B cell (primary cell): ENCODE data around the gene RXFP2. TPM values are rescaled to one million over a fixed set of nuclear protein-coding genes. Genes with fewer than 3 reads are reported as not detected.

Source experiments
- ATAC-seq: fragments of 200-7000 bp; cut with Tn5 transposase; one replicate; pipeline ENCODE4 v1.10.0; 2021; ENCODE audit warnings: low read depth, mild to moderate bottlenecking, moderate number of reproducible peaks, moderate library complexity
- CTCF ChIA-PET: fragments of 350-600 bp; sonication (Branson Sonifier 250); formaldehyde crosslinking; loops from one replicate; lab custom pipeline; 2021; ENCODE audit warnings: antibody characterized with exemption, inconsistent platforms; lab: Charles Lee
- POLR2A ChIA-PET: fragments of 350-600 bp; sonication (Branson Sonifier 250); formaldehyde crosslinking; loops from one replicate; lab custom pipeline; 2021; ENCODE audit warnings: antibody characterized with exemption; lab: Charles Lee
- DNase-seq: peaks from one replicate; pipeline ENCODE4 v3.0.0; 2013
- H2AFZ ChIP-seq: 2 replicates; pipeline ENCODE4 v1.6.1; 2012; ENCODE audit warnings: mild to moderate bottlenecking, low read depth, low read length; ENCODE audit not compliant: insufficient read depth, poor library complexity, severe bottlenecking
- H3K27ac ChIP-seq, 2 donors: 1 replicate in 1 of 2; 2 replicates in 1 of 2; pipeline ENCODE4 v1.5.1; 2012 to 2013; ENCODE audit warnings: low read length in 2 of 2, mild to moderate bottlenecking in 2 of 2, moderate library complexity in 1 of 2
- H3K27me3 ChIP-seq, 4 experiments: fragments of 200-600 bp in 1 of 4; sonication (generic) in 1 of 4; replicated peaks in 1 of 4; 1 replicate in 2 of 4; 2 replicates in 2 of 4; pipeline versions ENCODE4 v1.6.1 to v1.7.0; 2013 to 2016; ENCODE audit warnings: low read length in 3 of 4, mild to moderate bottlenecking in 2 of 4, mixed read lengths in 1 of 4, moderate library complexity in 1 of 4; ENCODE audit not compliant: insufficient read depth in 4 of 4, control insufficient read depth in 3 of 4; ENCODE audit errors: control extremely low read depth in 1 of 4
- H3K36me3 ChIP-seq, 2 experiments: replicated peaks in 1 of 2; 1 replicate in 1 of 2; 2 replicates in 1 of 2; pipeline versions ENCODE4 v1.6.1 to v1.7.1; 2013; ENCODE audit warnings: low read length in 1 of 2; ENCODE audit not compliant: insufficient read depth in 2 of 2, control insufficient read depth in 1 of 2; ENCODE audit errors: control extremely low read depth in 1 of 2, extremely low read depth in 1 of 2
- H3K4me1 ChIP-seq, 2 donors: fragments of 200-600 bp in 1 of 2; sonication (generic) in 1 of 2; 1 replicate in 1 of 2; 2 replicates in 1 of 2; pipeline versions ENCODE4 v1.5.1 to v1.6.1; 2013 to 2017; ENCODE audit warnings: low read length in 2 of 2; ENCODE audit not compliant: control insufficient read depth in 2 of 2, insufficient read depth in 2 of 2
- H3K4me2 ChIP-seq: replicated peaks from 2 replicates; pipeline ENCODE3; 2012; ENCODE audit warnings: mild to moderate bottlenecking, low read depth, low read length; ENCODE audit not compliant: poor library complexity, severe bottlenecking
- H3K4me3 ChIP-seq, 5 experiments: fragments of 200-600 bp in 1 of 5; sonication (generic) in 1 of 5; 1 replicate in 3 of 5; 2 replicates in 2 of 5; pipeline versions ENCODE4 v1.5.1 to v1.7.0; 2011 to 2016; ENCODE audit warnings: low read length in 4 of 5, mild to moderate bottlenecking in 4 of 5, low read depth in 2 of 5, control low read depth in 1 of 5, moderate library complexity in 1 of 5; ENCODE audit not compliant: insufficient read depth in 1 of 5; ENCODE audit errors: control extremely low read depth in 1 of 5, extremely low read depth in 1 of 5
- H3K79me2 ChIP-seq: fragments of 200-600 bp; sonication (generic); one replicate; pipeline ENCODE4 v1.6.0; 2016; ENCODE audit warnings: low read length; ENCODE audit not compliant: control insufficient read depth, insufficient read depth
- H3K9ac ChIP-seq: fragments of 200-600 bp; sonication (generic); 2 replicates; pipeline ENCODE4 v1.6.1; 2017; ENCODE audit warnings: mild to moderate bottlenecking, low read length, moderate library complexity
- H3K9me3 ChIP-seq, 3 donors: one replicate each; pipeline versions ENCODE4 v1.6.1 to v1.7.1; 2013; ENCODE audit warnings: low read length in 2 of 3; ENCODE audit not compliant: control insufficient read depth in 2 of 3, insufficient read depth in 1 of 3; ENCODE audit errors: control extremely low read depth in 1 of 3
- H4K20me1 ChIP-seq: 2 replicates; pipeline ENCODE4 v1.6.0; 2012; ENCODE audit warnings: mild to moderate bottlenecking, low read length; ENCODE audit not compliant: insufficient read depth, control insufficient read depth, poor library complexity, severe bottlenecking
- H3K27ac Mint-ChIP-seq: one replicate; pipeline ENCODE4 v1.8.0; 2021; ENCODE audit warnings: mixed read lengths
- H3K27me3 Mint-ChIP-seq: one replicate; pipeline ENCODE4 v1.8.0; 2021; ENCODE audit warnings: mixed read lengths
- H3K4me1 Mint-ChIP-seq: one replicate; pipeline ENCODE4 v1.8.0; 2021; ENCODE audit warnings: mixed read lengths
- H3K4me3 Mint-ChIP-seq: one replicate; pipeline ENCODE4 v1.8.0; 2021; ENCODE audit warnings: mixed read lengths
- H3K9me3 Mint-ChIP-seq: one replicate; pipeline ENCODE4 v1.8.0; 2022; ENCODE audit warnings: mixed read lengths; ENCODE audit not compliant: insufficient read depth
- EZH2 ChIP-seq: IDR thresholded peaks from 2 replicates; pipeline ENCODE4 v1.6.1; 2012; ENCODE audit warnings: borderline replicate concordance, low read depth, mild to moderate bottlenecking, moderate library complexity, low read length; ENCODE audit not compliant: insufficient read depth, poor library complexity, severe bottlenecking
- WGBS: methylation state at CpG from one replicate; pipeline ENCODE4 v1.1.5; 2013; ENCODE audit warnings: missing lambda C conversion rate; ENCODE audit not compliant: insufficient coverage; 5-methylcytosine and 5-hydroxymethylcytosine counted together
- intact Hi-C: fragments of 100-400 bp; cut with micrococcal nuclease; formaldehyde crosslinking; loops from one replicate; pipeline ENCODE4 v1.10.0; 2022
- polyA plus RNA-seq: library from polyadenylated mRNA; depleted of rRNA; stranded (reverse); fragments of >200 nt; gene quantifications from 2 replicates; pipeline ENCODE4 v1.2.3, GENCODE V29; 2012
- total RNA-seq, 2 donors: library from RNA; stranded (reverse); fragments of 120-200 nt in 1 of 2; gene quantifications; 1 replicate in 1 of 2; 2 replicates in 1 of 2; pipeline versions ENCODE4 v1.2.3 to v1.2.4, GENCODE V29; 2013 to 2022
- TF ChIP-seq, protein P1 (sequence below): fragments of 200-600 bp; IDR thresholded peaks from one replicate; pipeline ENCODE4 v1.8.0; 2022; ENCODE audit warnings: antibody characterized with exemption, mild to moderate bottlenecking

The RXFP2 gene
- total and polyA plus RNA-seq, 2 donors (not counting 1 experiment from before 2014, with no cell fraction given), result not detected

DNA sequence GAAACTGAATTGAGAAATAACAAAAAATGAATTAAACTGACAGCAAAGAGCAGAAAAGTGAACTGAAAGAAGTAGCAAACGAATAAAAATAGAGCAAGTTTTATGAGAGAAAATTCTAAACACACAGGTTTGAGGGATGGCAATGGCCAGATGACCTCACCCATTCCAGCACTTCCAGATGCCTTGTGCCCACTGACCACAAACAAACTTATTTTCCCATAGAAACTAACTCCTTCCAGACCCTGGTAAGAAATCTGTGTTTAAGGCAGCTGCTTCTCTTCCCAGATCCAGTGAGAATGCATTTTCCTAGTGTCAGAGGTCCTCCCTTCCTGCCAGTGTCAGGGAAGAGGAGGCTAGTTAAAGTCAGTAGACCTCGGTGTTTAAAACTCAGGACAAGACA, 51.7 kb downstream of the RXFP2 start:
- WGBS, result 83% methylated on average over 1 of the region's 2 CpGs
- intact Hi-C loops, result no loop called here
- ChIA-PET CTCF (no interaction called here), POLR2A (no interaction called here)
- H3K9me3 Mint-ChIP-seq, result no peaks in the 10 kb centered on the region
- no peaks in the 10 kb centered on the region for H3K79me2 ChIP-seq
- ATAC-seq (no peak), DNase-seq (no peak)
- H3K36me3 ChIP-seq, result no peaks in the 10 kb centered on the region
- H3K27ac Mint-ChIP-seq, result no peak overlapping the region
- H3K27me3 Mint-ChIP-seq, result peaks cover 3% of the 10 kb centered on the region
- H3K4me1 ChIP-seq, result no peaks in the 10 kb centered on the region
- H3K4me1 Mint-ChIP-seq, result no peaks in the 10 kb centered on the region
- no peak overlapping the region for H3K9ac ChIP-seq
- H3K4me2 ChIP-seq, result no peak overlapping the region
- no peaks in the 10 kb centered on the region for H3K27me3 ChIP-seq
- H2AFZ ChIP-seq, result no peak overlapping the region
- TF ChIP-seq, protein P1, sequence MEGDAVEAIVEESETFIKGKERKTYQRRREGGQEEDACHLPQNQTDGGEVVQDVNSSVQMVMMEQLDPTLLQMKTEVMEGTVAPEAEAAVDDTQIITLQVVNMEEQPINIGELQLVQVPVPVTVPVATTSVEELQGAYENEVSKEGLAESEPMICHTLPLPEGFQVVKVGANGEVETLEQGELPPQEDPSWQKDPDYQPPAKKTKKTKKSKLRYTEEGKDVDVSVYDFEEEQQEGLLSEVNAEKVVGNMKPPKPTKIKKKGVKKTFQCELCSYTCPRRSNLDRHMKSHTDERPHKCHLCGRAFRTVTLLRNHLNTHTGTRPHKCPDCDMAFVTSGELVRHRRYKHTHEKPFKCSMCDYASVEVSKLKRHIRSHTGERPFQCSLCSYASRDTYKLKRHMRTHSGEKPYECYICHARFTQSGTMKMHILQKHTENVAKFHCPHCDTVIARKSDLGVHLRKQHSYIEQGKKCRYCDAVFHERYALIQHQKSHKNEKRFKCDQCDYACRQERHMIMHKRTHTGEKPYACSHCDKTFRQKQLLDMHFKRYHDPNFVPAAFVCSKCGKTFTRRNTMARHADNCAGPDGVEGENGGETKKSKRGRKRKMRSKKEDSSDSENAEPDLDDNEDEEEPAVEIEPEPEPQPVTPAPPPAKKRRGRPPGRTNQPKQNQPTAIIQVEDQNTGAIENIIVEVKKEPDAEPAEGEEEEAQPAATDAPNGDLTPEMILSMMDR, result no peak
- no peak for TF ChIP-seq EZH2
- H3K4me3 Mint-ChIP-seq, result no peak overlapping the region
- no peak overlapping the region for H3K4me3 ChIP-seq
- no peaks in the 10 kb centered on the region for H3K9me3 ChIP-seq
- H3K27ac ChIP-seq, result no peak overlapping the region
- no peaks in the 10 kb centered on the region for H4K20me1 ChIP-seq

DNA sequence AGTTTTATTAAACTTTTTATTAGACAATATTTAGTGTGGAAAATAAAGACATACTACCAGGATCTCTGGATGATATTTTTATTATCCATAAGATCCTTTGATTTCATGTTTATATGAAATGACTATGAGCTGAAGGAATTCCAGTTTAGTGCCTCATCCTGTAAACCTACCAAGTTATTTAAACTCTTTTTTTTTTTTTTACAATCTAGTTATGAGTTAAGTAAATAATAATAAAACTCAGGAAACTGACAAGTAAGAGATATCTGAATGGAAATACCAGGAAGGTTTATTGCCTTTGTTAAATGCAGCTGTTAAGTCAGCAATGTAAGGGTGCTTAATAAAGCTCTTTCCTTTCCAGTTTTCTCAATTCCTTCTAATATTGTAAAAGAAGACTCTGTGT, 53.9 kb downstream of the RXFP2 start:
- H3K4me3 ChIP-seq, result no peak overlapping the region
- Mint-ChIP-seq H3K4me1 (no peaks in the 10 kb centered on the region), H3K27ac (no peak overlapping the region), H3K27me3 (peaks cover 5% of the 10 kb centered on the region), H3K4me3 (no peak overlapping the region), H3K9me3 (no peaks in the 10 kb centered on the region)
- no peaks in the 10 kb centered on the region for H3K4me1 ChIP-seq
- H3K79me2 ChIP-seq, result no peaks in the 10 kb centered on the region
- no peaks in the 10 kb centered on the region for H3K27me3 ChIP-seq
- no peaks in the 10 kb centered on the region for H4K20me1 ChIP-seq
- POLR2A ChIA-PET, result no interaction called here
- intact Hi-C loops, result no loop called here
- no peak for DNase-seq
- CTCF ChIA-PET, result no interaction called here
- no peak overlapping the region for H2AFZ ChIP-seq
- no peaks in the 10 kb centered on the region for H3K9me3 ChIP-seq
- no peak overlapping the region for H3K4me2 ChIP-seq
- TF ChIP-seq, protein P1, result no peak
- TF ChIP-seq EZH2, result no peak
- H3K9ac ChIP-seq, result no peak overlapping the region
- no peak overlapping the region for H3K27ac ChIP-seq
- H3K36me3 ChIP-seq, result no peaks in the 10 kb centered on the region
- no peak for ATAC-seq
